Measurements from ENCODE around the gene ARHGAP9.
A peak's percentile ranks its signal among the peaks of the same experiment; 100 is the strongest.
"Not testable (repeated sequence)": the region's sequence is repeated elsewhere in the genome, so short reads cannot be mapped to it uniquely, and the experiment has no call there.

The ARHGAP9 gene

DNA sequence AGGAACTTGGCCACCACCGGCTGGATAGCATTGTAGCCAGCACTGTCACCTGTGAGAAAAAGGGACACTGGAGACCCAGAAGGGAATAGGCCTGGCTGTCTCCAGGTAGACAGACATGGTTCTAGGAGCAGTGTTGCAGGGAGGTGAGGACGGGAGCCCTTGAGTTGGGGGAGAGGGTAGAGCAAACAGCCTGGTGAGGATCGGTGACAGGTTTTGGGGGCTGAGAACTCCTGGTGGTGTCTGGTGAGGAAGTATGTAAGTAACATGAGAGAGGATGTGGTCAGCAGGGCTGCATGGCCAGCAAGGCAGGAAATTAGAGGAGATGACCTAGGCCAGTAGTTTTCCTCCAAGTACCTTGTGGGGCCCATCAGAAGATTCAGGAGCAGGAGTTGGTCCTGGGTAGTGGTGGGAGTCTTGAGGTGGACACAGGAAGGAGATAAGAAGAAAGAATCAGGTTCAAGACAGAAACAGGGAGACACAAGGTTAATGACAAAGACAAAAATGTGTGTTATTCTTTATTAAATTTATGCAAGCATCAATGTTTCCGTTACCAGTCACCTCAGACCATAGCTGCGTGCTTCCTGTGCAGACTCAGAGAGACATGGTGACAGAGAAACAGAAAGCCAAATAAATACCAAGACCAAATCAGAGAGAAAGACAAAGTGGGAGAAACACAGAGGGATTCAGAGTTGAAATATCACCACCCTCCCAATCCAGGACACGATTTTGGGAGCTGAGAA, at the start of gene ARHGAP9:
ARHGAP9 (minus strand) TSS at position 491 of the 740 bp plus-strand sequence; CDS start at position 31, 460 bp downstream.
- DNase-seq: peak; percentile 71

DNA sequence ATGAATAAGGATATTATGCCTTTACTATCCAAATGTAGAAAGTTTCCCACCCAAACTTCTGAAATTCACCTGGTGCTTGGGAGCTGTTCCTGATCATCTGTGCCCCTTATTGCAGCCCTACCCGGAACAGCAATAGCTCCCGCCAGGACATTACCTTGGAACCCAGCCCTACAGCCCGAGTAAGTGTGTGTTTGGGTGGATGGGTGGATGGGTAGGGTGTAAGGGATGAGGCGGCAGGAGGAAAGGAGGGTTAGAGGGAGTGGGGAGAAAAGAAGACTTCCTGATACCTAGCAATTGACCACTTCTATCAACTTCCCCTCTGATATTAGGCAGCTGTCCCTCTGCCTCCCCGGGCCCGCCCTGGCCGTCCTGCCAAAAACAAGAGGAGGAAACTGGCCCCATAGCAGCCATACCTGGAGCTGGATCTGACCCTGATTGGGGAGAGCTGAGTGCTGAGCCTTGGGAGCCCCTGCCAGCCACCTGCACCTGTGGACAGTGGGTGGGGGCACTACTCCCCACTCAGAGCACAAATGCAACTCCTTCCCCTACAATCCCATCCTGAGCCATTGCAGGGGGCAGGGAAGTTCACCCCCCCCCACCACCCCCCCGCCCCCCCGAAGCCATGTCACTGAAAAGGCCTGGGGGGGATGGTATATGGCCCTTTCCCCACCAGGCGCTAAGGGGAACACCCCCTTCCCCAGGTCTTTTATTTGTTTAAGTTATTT, 49.3 kb upstream of the ARHGAP9 start:
- no peak for DNase-seq

DNA sequence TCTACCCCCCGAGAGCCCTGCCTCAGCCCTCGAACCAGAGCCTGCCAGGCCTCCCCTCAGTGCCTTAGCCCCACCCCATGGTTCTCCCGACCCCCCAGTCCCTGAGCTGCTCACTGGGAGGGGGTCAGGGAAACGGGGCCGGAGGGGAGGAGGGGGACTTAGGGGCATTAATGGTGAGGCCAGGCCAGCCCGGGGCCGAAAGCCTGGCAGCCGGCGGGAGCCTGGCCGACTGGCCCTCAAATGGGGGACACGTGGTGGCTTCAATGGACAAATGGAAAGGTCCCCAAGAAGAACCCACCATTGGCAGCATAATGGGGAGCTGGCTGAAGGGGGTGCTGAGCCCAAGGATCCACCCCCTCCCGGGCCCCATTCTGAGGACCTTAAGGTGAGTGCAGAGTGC, 48.5 kb upstream of the ARHGAP9 start:
- no peak for DNase-seq

DNA sequence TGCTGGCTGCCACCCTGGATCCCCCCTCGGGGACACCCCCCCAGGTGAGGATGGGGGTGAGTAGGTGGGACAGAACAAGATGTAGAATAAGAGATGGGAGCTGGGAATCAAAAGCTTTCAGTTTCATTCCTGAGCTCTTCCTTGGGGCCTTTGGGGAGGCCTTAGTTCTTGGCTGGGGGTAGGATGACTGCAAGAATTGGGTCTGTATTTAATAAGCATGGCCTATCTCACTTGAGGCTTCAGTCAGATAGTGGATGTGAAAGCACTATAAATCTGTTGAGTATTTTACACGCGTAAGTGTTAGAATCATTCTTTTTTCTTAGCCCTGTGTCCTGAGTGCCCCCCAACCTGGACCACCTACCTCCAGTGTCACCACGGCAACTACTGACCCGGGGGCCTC, 47.5 kb upstream of the ARHGAP9 start:
- no peak for DNase-seq

DNA sequence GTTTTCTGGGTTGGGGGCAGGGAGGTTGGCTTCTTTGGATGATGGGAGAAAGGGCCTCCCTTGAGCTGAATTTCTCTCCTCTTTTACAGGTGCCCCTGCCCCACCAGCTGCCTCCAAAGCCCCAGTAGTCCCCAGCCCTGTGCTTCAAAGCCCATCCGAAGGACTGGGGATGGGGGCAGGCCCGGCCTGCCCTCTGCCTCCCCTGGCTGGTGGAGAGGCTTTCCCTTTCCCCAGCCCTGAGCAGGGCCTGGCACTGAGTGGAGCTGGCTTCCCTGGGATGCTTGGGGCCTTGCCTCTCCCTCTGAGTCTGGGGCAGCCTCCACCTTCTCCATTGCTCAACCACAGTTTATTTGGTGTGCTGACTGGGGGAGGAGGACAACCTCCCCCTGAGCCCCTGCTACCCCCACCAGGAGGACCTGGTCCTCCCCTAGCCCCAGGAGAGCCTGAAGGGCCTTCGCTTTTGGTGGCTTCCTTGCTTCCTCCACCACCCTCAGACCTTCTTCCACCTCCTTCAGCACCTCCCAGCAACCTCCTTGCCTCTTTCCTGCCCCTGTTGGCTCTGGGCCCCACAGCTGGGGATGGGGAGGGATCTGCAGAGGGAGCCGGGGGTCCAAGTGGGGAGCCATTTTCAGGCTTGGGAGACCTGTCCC, 46.9 kb upstream of the ARHGAP9 start:
- no peak for DNase-seq

DNA sequence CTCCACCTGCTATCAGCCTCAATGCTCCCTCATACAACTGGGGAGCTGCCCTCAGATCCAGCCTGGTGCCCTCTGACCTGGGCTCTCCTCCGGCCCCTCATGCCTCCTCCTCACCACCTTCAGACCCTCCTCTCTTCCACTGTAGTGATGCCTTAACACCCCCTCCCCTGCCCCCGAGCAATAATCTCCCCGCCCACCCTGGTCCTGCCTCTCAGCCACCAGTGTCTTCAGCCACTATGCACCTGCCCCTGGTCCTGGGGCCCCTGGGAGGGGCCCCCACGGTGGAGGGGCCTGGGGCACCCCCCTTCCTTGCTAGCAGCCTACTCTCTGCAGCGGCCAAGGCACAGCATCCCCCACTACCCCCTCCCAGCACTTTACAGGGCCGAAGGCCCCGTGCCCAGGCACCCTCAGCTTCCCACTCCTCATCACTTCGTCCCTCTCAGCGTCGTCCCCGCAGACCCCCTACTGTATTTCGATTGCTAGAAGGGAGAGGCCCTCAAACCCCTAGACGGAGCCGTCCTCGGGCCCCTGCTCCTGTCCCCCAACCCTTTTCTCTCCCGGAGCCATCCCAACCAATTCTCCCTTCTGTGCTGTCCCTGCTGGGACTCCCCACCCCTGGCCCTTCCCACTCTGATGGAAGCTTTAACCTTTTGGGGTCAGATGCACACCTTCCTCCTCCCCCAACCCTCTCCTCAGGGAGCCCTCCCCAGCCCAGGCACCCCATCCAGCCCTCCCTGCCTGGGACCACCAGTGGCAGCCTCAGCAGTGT, 46.1 kb upstream of the ARHGAP9 start:
- no peak for DNase-seq

DNA sequence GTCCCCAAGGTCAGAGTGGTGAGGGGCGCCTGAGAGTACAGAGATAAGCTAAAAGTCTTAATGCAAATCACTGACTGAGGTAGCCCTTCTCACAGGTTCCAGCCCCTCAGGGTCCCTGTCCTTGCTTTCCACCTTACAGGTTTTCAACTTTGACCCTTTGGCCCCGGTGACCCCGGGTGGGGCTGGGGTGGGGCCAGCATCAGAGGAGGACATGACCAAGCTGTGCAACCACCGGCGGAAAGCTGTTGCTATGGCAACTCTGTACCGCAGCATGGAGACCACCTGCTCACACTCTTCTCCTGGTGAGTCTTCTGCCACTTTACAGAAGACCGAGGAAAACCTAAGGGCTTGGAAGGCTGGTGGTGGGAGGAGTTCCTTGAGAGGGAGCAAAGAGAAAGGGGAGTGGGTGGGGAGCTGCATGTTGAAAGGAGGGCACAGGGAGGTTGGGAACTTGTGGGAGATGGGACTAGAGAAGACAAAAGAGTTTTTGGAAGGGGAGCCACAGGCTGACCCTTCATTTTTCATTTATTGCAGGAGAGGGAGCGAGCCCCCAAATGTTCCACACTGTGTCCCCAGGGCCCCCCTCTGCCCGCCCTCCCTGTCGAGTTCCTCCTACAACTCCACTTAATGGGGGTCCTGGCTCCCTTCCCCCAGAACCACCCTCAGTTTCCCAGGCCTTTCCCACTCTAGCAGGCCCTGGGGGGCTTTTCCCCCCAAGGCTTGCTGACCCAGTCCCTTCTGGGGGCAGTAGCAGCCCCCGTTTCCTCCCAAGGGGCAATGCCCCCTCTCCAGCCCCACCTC, 45.3 kb upstream of the ARHGAP9 start:
- DNase-seq: no peak

DNA sequence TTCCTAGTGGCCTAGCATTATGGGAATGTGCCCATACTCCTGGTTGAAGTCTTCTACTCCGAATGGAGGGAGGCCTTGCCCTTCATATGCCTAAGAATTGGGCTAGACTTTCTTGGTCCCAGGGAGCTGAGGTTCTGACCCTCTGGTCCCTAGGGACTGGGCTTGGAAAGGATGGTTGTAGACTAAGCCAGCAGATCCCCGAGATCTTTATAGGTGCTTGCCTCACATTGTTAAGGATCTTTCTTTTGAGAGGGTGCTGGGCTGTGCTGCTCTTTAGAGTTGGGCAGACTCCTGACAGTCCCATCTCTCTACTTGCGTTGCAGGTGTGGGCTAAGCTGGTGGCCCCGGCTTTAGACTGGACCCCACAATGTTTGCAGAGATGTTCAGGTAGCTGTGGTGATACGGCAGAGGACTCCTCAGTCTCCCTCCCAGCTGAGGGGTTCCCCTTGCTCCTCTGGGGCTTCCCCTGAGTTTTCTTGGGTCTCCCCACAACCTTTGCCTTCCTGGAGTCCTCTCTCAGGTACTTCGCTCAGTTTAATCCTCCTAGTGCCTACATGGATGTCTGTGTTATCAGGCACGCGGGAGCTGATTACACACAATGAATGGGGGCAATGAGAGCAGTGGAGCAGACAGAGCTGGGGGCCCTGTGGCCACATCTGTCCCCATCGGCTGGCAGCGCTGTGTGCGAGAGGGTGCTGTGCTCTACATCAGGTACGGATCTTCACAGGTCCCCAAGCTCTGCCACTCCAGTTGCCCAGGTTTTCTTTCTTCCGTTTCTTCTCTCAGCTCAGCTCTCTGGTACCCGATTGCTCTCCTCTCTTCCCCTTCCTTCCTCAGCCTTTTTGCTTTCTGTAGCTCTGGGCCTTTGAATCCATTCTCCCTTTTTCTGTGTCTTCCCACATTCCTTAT, 44.3 kb upstream of the ARHGAP9 start:
- no peak for DNase-seq

DNA sequence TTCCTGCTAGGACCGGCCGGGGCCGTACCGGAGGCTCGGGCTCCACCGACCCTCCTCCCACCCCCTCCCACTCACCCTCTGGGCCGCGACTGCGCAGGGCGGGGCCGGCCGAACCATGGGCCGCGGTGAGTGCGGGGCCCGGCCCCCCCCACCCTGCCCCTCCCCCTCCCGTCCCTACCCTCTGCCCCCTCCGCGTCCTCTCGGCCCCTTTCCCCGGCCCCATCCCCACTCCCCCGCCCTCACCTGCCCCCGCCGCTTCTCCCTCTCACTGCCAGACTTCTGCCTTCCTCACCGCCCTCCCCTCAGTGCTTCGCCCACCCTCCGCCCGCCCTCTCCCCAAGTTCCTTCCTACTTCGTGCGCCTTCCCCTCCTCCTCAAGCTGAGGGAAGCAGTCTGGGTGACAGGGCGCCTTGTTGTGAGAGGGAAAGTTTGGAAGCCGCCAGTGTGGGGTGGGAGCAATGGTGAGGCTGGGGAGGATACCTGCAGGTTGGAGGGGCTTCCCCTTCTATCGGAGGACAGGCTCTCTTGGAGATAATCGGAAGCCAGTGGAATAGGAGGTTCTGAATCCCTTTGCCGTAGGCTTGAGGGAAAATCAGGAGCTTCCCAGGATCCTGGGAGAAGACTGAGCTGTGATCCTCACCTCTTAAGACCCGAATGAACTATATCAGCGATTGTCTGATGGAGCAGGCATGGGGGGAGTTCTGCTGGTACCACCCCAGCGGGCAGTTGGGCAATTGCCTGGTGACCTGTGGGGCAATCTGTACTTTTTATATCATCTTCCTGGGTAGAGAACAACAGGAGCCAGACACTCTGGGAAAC, 43.4 kb upstream of the ARHGAP9 start:
- DNase-seq: peak; percentile 71

DNA sequence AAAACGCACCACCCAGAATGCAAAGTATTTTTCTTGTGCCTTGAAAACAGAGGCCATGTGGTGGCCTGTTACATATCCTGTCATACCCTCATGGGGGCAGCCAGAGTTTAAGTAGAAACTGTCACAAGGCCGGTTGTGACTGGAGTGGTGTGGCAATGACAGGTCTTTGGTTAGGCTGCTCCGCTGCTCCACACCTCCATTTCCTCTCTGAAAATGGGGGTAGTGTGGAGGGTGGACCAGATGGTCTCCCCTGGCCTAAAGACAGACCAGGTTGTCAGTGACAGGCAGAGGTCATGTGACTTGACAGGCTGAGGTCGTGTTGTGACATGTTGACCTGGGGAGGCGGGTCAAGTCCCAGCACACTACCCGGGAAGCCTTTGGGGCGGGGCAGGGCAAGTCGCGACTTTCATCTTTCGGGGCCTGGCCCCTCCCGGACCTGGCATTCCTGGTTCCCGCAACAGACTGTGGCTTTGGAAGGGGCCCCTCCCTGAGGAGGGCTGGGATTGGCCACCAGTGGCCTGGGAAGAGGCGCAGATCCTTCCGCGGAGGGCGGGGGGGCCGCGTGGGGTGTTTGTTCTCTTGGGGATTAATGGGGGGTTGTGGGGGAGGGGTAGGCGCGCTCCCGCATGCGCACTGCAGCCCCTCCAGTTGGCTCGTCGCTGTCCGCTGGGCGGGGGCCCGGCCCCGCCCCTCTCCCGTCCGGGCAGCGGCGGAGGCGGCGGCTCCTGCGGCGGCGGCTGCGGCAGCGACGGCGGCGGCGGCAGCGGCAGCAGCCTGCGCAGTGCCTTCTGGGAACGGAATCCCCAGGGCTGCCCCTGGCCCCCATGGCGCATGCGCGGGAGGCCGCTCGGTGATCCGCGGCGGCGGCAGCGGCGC, 42.6 kb upstream of the ARHGAP9 start, which contains the start of gene MBD6:
MBD6 (plus strand) TSS at position 814 of the 876 bp plus-strand sequence. CDS start 1,480 bp downstream, outside the sequence.
- peak; percentile 94 for DNase-seq

DNA sequence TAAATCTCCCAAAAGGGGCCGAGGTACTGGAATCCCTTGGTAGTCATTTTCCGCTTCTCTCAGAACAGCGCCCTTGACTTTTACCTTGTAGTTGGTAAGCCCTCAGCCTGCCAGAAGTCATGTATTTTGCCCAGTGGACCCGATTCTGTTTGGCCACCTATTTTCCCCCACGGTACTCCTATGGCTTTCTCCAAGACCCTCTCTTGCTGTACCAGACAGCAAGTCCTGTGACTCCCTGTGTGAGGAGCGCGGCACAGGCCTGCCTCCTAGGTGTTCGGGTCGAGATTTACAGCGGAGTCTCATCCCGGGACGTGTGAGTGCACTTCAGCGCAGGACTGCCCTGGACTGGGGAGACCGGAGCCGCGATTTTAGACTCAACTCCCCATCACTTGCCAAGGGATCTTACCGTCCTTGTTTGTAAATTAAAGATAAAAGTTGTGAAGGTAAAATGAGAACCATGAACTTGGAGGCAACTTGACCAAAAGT, 41.9 kb upstream of the ARHGAP9 start:
- DNase-seq: no peak

DNA sequence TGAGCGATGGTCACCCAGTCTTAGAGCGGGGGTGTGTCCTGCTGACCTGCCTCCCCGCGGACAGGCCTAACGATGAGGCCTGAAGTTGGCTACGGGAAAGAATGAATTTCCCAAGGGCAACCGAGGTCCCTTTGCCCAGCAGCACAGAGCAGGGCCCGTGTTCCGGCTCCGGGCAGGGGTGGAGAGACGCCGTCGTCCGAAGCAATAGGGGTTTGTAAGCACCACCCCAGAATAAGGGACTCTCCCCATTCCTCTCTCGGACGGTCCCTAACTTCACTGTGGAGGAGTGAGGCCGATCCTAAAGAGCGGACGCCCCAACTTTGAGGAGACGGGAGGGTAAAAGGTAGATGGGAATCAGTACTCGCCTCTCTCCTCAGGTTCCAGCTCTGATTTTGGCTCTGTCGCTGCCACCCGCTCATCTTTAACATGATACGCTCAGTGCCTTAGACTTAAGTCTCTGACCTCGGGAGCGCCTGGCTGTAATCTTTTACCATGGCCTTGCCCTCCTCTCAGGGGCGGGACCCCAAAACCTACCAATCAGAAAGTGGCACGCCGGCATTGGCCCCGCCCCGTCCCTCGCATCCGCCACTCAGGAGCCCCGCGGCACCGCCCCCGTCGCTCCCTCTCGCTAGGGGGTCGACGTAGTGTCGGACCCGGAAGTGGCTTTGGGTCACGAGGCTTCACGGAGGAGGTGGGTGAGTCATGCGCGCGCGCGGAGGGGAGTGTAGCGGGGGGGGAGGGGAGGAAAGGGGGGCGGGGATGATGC, 40.6 kb upstream of the ARHGAP9 start, which contains the start of gene DDIT3:
DDIT3 (minus strand) TSS at position 462 of the 766 bp plus-strand sequence. CDS start 3,108 bp downstream, outside the sequence.
- DNase-seq: peak; percentile 100

DNA sequence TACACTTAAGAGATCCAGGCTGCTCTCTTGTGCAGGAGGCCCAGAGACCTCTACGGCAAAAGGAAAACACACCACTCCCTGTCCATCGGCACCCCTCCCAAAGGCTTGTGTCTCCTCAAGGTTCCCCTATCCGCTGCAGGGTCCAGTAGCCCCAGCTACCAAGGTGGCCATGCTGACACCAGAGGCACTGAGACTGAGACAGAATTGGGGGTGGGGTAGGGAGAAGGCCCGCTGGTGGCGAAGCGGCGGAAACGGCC, 40.1 kb upstream of the ARHGAP9 start:
- no peak for DNase-seq

DNA sequence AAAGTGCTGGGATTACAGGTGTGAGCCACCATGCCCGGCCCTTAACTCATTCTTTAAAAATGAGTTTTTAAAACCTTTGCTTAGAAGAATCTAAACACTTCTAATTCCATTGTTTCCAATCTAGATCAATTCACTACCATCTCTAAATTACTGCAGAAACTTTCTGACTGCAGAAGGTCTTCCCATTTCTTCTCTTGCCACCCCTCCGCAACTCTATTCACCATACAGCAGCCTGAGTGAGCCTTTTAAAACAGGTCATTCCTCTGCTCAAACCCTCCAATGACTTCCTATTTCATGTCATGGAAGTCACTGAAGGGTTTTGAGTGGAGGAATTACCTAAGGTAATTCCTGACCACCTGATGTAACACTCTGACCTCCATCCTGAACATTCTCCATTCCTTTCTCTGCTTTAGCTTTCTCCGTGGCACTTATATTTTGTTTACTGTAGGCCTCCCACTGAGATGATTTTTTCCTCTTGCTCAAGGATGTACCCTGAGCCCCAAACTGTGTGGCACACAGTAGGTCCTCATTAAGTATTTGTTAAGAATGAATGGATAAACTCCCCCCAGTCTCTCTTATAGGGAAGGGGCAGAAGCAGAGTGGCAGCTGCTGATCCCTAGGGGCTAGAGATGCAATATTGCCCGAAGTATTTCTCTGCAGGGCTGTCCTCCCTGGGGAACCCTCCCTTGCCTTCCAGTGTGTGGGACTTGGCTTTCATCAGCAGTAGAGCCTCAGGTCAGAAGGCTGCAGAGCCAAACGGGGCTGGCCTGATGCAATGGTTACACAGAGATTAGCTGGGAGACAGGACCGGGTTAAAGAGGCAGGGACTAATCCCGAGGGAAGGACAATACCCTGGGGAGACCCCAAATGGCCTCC, 39.5 kb upstream of the ARHGAP9 start:
- no peak for DNase-seq

DNA sequence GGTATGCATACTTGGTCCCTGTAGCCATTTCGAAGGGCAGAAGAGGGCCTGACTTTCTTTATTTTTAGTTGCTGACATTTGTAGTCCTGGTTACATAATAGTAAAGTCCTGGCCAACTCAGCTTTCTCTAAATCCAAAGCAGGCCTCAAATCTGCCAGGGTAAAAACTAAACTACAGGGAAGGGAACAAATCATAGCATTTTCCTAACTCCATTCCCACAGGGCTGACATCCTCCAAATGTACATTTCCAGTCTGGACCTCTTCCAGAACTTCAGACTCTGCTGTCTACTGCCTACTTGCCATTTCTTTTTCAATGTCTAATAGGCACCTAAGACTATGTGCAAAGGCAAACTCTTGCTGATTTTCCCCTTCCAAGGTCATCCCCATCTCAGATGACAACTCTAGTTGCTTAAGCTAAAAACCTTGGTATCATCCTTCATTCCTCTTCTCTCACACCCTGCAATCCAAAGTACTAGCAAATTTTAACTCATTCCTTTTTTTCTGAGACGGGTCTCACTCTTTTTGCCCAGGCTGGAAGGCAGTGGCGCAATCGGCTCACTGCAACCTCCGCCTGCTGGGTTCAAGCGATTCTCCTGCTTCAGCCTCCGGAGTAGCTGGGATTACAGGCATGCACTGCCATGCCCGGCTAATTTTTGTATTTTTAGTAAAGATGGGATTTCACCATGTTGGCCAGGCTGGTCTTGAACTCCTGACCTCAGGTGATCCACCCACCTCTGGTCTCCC, 38.7 kb upstream of the ARHGAP9 start:
- no peak for DNase-seq

DNA sequence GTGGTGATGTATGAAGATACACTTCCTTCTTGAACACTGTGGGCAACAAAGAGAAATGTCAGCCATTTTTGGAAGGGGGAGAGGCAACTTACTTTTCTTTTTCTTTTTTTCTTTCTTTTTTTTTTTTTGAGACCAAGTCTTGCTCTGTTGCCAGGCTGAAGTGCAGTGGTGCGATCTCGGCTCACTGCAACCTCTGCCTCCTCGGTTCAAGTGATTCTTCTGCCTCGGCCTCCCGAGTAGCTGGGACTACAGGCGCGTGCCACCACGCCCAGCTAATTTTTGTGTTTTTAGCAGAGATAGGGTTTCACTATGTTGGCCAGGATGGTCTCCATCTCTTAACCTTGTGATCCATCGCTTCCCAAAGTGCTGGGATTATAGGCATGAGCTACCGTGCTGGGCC, 38.1 kb upstream of the ARHGAP9 start:
- not testable (repeated sequence) for DNase-seq
